Hepatocyte (in vitro differentiated cells): ENCODE results near the gene TMEM39B. TPM values are rescaled to one million over a fixed set of nuclear protein-coding genes. Genes with fewer than 3 reads are reported as not detected.

Source experiments
- DNase-seq: peaks from one replicate; pipeline ENCODE4 v3.0.0-alpha.2; 2016; ENCODE audit warnings: low spot score
- H2AFZ ChIP-seq: fragments of 200-600 bp; sonication (generic); 2 replicates; pipeline ENCODE4 v1.6.0; 2016; ENCODE audit warnings: antibody characterized with exemption, mild to moderate bottlenecking
- H3K27ac ChIP-seq: fragments of 200-600 bp; sonication (generic); 2 replicates; pipeline ENCODE4 v1.5.1; 2016; ENCODE audit warnings: mild to moderate bottlenecking
- H3K27me3 ChIP-seq: fragments of 200-600 bp; sonication (generic); 2 replicates; pipeline ENCODE4 v1.6.1; 2016
- H3K36me3 ChIP-seq: fragments of 200-600 bp; sonication (generic); replicated peaks from 2 replicates; pipeline ENCODE4 v1.5.1; 2016; ENCODE audit warnings: low read depth; ENCODE audit not compliant: insufficient read depth
- H3K4me1 ChIP-seq: fragments of 200-600 bp; sonication (generic); 2 replicates; pipeline ENCODE4 v1.5.1; 2016; ENCODE audit warnings: mild to moderate bottlenecking, moderate library complexity; ENCODE audit not compliant: insufficient read depth
- H3K4me2 ChIP-seq: fragments of 200-600 bp; sonication (generic); 2 replicates; pipeline ENCODE4 v1.6.0; 2016
- H3K4me3 ChIP-seq: fragments of 200-600 bp; sonication (generic); 2 replicates; pipeline ENCODE4 v1.5.1; 2016; ENCODE audit warnings: mild to moderate bottlenecking
- H3K79me2 ChIP-seq: fragments of 200-600 bp; sonication (generic); 2 replicates; pipeline ENCODE4 v1.6.0; 2017; ENCODE audit warnings: mild to moderate bottlenecking
- H3K9me2 ChIP-seq: fragments of 200-600 bp; sonication (generic); replicated peaks from 2 replicates; pipeline ENCODE4 v1.6.0; 2017; ENCODE audit warnings: mild to moderate bottlenecking; ENCODE audit not compliant: insufficient read depth
- H3K9me3 ChIP-seq: fragments of 200-600 bp; sonication (generic); 2 replicates; pipeline ENCODE4 v1.5.1; 2016; ENCODE audit warnings: low read depth, mild to moderate bottlenecking
- H4K20me1 ChIP-seq: fragments of 200-600 bp; sonication (generic); 2 replicates; pipeline ENCODE4 v1.6.0; 2016; ENCODE audit warnings: mild to moderate bottlenecking; ENCODE audit not compliant: insufficient read depth, poor library complexity, severe bottlenecking
- CTCF ChIP-seq: fragments of 200-600 bp; sonication (generic); IDR thresholded peaks from 2 replicates; pipeline ENCODE4 v1.5.1; 2016; ENCODE audit warnings: antibody characterized with exemption, mild to moderate bottlenecking; ENCODE audit not compliant: poor library complexity
- EZH2 ChIP-seq: fragments of 200-600 bp; sonication (generic); IDR thresholded peaks from 2 replicates; pipeline ENCODE4 v1.6.1; 2016; ENCODE audit warnings: antibody characterized with exemption, mild to moderate bottlenecking, borderline replicate concordance
- EZH2phosphoT487 ChIP-seq: fragments of 200-600 bp; sonication (generic); IDR thresholded peaks from one replicate; pipeline ENCODE4 v1.6.1; 2018; ENCODE audit warnings: antibody characterized with exemption, mild to moderate bottlenecking, low read depth, moderate library complexity; ENCODE audit not compliant: unreplicated experiment, severe bottlenecking
- WGBS: methylation state at CpG from one replicate; pipeline ENCODE4 v1.1.6; 2016; ENCODE audit warnings: low lambda C conversion rate; ENCODE audit errors: missing lambda C conversion rate; 5-methylcytosine and 5-hydroxymethylcytosine counted together
- polyA plus RNA-seq: library from polyadenylated mRNA; unstranded; fragments of >200 nt; fragmentation: Nextera tagmentation; extraction: Ambion mirVana; gene quantifications from 2 replicates; pipeline ENCODE4 v1.2.1, GENCODE V29; 2016
- total RNA-seq: library from RNA; depleted of rRNA; stranded (reverse); fragments of >200 nt; gene quantifications from 2 replicates; pipeline ENCODE4 v1.2.3, GENCODE V29; 2014

The TMEM39B gene
- total and polyA plus RNA-seq, 2 experiments from 2014 or later, result 3.9 to 5.1 TPM

GRCh38 chr1:32052887-32053286 is 19.9 kb upstream of the TMEM39B start:
- no peak overlapping the region for H2AFZ ChIP-seq
- no peak for DNase-seq
- no peaks in the 10 kb centered on the region for H3K4me1 ChIP-seq
- peaks cover 7% of the 10 kb centered on the region for H4K20me1 ChIP-seq
- H3K27ac ChIP-seq, result no peak overlapping the region
- H3K4me2 ChIP-seq, result no peak overlapping the region
- no peak overlapping the region for H3K4me3 ChIP-seq
- 95% methylated on average over 4 of the region's 4 CpGs for WGBS
- TF ChIP-seq EZH2phosphoT487 (no peak), CTCF (no peak), EZH2 (no peak)
- peaks cover 3% of the 10 kb centered on the region for H3K36me3 ChIP-seq
- no peaks in the 10 kb centered on the region for H3K9me2 ChIP-seq
- peaks cover 47% of the 10 kb centered on the region for H3K79me2 ChIP-seq
- H3K9me3 ChIP-seq, result no peaks in the 10 kb centered on the region
- no peaks in the 10 kb centered on the region for H3K27me3 ChIP-seq

GRCh38 chr1:32055416-32055815 is 17.3 kb upstream of the TMEM39B start:
- Histone ChIP-seq H3K79me2 (peaks cover 28% of the 10 kb centered on the region), H2AFZ (no peak overlapping the region), H3K4me3 (no peak overlapping the region), H3K4me1 (no peaks in the 10 kb centered on the region), H3K4me2 (no peak overlapping the region), H3K9me2 (no peaks in the 10 kb centered on the region), H3K9me3 (no peaks in the 10 kb centered on the region), H3K36me3 (peaks cover 7% of the 10 kb centered on the region), H3K27ac (no peak overlapping the region), H3K27me3 (no peaks in the 10 kb centered on the region), H4K20me1 (peaks cover 7% of the 10 kb centered on the region)
- 97% methylated on average over 5 of the region's 5 CpGs for WGBS
- TF ChIP-seq EZH2 (no peak), EZH2phosphoT487 (no peak), CTCF (no peak)
- DNase-seq, result no peak

- TF ChIP-seq EZH2phosphoT487 (no peak), CTCF (no peak), EZH2 (no peak)
- Histone ChIP-seq H3K36me3 (peaks cover 7% of the 10 kb centered on the region), H3K4me3 (no peak overlapping the region), H3K27ac (no peak overlapping the region), H2AFZ (no peak overlapping the region), H3K27me3 (no peaks in the 10 kb centered on the region), H4K20me1 (peaks cover 2% of the 10 kb centered on the region), H3K4me2 (no peak overlapping the region), H3K9me3 (no peaks in the 10 kb centered on the region), H3K4me1 (no peaks in the 10 kb centered on the region), H3K79me2 (peaks cover 21% of the 10 kb centered on the region), H3K9me2 (no peaks in the 10 kb centered on the region)
- no peak for DNase-seq
- 100% methylated on average over 1 of the region's 1 CpG for WGBS
Measured at GRCh38 chr1:32056598-32056997, 16.1 kb upstream of the TMEM39B start.

- DNase-seq, result no peak
- Histone ChIP-seq H3K27ac (peak overlapping the region; percentile 89), H3K4me3 (no peak overlapping the region), H3K79me2 (peaks cover 12% of the 10 kb centered on the region), H3K36me3 (peaks cover 7% of the 10 kb centered on the region), H3K9me3 (no peaks in the 10 kb centered on the region), H3K4me1 (peaks cover 13% of the 10 kb centered on the region), H2AFZ (no peak overlapping the region), H4K20me1 (no peaks in the 10 kb centered on the region), H3K27me3 (no peaks in the 10 kb centered on the region), H3K4me2 (no peak overlapping the region), H3K9me2 (no peaks in the 10 kb centered on the region)
- TF ChIP-seq CTCF (no peak), EZH2 (no peak), EZH2phosphoT487 (no peak)
Measured at GRCh38 chr1:32060914-32061313, 11.8 kb upstream of the TMEM39B start.
